HL-60/S4 treated with retinoic acid at 250 ng/mL for 4 days and 3 days (cell line): ENCODE results near the gene CHIC2.
"Not testable (repeated sequence)": the region's sequence is repeated elsewhere in the genome, so short reads cannot be mapped to it uniquely, and the experiment has no call there.

Source experiments
- in situ Hi-C: fragments of 300-500 bp; cut with MboI; formaldehyde crosslinking; loops from 2 replicates; pipeline ENCODE4 v1.7.0; 2022; ENCODE audit warnings: low sequenced_read_pairs

The CHIC2 gene

DNA sequence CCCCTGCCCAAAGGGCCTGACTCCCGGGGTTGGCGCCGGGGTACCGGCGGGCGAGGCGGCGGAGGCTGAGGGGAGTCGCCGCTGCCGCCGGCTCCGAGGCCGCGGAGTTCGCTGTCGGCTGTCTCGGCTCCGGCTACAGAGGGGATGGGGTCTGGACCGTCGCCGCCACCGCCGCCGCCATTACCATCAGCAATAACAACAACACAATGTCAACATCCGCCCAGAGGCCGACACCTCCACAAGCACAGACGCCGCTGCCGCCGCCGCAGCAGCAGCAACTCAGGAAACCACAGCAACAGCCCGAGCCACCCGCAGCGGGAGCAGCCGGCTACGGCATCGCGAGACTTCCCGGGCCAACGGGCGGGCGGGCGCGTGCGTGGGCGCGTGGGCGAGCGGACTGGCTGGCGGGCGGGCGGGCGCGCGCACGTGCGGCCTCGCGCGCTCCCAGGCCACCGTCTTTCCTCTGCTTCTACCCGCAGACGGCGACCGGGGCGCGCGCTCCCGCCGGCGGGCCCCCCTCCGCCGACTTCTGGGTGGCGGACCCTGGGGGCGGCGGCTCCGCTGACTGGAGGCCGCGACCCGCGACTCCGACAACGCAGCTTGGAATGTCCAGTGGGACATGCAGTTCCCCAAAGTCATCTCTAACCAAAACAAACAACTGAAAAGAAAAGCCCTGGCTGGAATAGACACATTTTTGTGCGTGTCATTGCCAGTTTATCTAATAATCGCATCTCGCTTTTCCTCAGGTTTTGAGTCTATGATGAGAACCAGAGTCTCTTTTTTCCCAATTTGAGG is at the start of gene CHIC2:
Gene CHIC2, minus strand, starts transcription at position 289 of the 795 bp plus-strand sequence. CDS start 305 bp downstream, outside the sequence.
- in situ Hi-C loops: no loop called here

- in situ Hi-C loops: not testable (repeated sequence)
Observed at GRCh38 chr4:54113206-54113605, 48.8 kb upstream of the CHIC2 start.

GRCh38 chr4:54110019-54110416 is 45.6 kb upstream of the CHIC2 start:
- in situ Hi-C loops: no loop called here

DNA sequence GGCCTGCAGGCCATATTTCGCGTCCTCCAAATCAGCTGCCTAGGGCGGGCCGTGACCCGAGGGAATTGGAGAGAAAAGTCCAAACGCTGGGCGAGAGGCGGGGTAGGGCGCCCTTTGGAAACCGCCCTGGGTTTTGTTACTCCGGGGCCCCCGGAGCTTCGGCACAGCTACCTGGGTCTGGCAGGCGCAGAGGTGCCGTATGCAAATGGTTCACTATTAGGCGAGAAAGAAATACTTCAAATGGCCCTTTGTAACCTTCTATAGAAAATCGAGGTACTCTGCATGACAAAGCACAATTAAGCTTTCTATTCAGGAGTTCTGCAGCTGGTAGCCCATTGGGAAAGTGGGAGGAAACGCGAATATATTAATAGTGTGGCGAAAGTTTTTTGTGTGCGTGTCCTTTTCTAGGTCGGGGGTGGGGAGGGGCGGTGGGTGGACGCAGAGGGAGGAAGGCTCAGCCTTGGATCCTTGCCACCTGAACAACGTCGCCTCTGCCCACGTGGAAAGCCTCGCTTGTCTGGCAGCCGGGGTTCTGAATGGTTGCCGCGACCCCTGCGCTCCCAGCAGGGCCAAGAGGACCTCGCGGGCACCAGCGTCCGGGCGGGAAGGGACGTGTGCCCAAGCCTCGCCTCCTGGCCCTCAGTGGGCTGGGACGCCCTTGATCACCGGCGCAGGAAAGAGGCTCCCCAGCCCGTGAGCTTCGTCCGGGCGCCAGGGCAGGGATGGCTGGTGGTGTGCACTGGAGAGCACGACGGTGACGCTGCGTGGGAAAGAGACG is 45.0 kb upstream of the CHIC2 start:
- in situ Hi-C loops: no loop called here

DNA sequence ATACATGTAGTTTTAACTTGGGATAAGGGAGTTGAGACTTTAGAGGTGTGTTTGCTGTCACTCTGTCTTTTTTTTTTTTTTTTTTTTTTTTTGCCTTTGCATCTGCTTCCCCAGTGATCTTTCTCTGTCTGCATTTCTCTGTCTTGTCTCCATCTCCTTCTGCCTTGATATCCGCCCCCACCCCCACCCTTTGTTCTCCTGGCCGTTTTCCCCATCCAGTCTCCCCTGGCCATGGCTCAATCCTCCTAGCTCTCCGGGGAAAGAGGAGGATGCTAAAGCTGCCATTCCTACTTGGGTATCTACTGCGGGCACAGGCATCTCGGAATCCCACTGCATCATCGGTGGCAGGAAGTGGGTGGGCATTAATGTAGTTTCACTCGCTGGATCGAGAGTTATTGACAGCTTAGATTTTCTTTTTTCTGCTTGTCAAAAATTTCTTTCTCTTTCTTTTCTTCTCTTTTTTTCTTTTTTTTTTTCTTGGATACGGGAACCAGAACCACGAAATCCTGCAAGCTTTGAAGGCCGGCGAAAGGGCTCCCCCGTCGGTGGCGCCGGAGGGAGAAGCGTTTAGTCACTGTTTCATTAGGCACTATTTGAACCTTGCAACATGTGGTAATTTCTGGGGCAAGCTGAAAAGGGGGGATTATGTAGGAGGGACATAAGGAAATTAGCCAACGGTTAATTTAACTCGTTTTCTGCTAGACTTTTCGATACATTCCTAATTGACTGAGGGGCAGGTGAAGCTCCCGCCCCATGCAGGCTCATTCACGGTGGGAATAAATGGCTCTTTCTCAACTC is 43.7 kb upstream of the CHIC2 start:
- in situ Hi-C loops: no loop called here

GRCh38 chr4:54104907-54105306 is 40.5 kb upstream of the CHIC2 start:
- in situ Hi-C loops: no loop called here

DNA sequence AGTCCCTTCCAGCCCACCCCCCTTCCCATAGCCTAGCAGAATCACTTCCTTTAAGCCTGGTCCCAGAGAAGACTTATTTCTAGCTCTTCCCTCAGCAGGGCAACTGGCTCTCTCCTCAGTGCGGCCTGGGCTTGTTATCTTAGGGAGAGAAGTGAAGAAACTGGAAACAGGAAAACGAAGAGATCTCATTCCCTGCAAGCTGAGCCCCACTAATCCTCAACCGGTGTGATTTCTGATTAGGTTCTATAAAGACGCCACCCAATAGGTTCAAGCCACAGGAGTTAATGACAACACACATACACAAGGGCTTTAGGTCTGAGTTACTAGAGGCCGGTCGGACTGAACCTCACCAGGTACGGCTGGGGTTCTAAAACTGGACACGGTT is 38.8 kb upstream of the CHIC2 start:
- in situ Hi-C loops: no loop called here

GRCh38 chr4:54102531-54103106 is 38.2 kb upstream of the CHIC2 start:
- in situ Hi-C loops: no loop called here

DNA sequence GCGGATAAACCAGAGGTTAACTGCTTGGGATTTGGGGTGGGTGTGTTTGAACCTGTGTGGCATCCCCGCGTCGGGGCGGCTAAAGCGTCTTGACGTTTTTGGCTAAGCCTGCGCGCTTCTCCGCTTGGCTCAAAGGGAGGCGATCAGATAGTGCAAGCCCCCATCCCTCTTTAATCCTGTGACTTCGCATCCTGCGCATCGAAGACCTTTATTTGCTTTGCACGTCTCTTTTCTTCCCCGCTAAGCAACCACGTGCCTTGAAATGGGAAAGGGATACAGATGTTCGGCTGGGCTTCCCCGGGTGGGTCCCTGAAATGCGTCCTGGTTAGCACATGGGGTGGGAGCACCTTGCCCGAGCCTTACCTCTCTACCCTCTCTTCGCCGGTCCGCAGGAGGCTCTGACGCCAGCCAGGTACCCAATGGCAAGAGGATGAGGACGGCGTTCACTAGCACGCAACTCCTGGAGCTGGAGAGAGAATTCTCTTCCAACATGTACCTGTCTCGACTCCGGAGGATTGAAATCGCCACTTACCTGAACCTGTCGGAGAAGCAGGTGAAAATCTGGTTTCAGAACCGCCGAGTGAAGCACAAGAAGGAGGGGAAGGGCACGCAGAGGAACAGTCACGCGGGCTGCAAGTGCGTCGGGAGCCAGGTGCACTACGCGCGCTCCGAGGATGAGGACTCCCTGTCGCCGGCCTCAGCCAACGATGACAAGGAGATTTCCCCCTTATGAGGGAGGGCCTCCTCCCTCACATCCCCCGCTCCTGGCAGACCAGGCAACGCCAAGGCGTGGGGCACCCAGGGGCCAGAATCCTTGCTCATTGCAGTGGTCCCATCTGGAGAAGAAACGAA is 37.0 kb upstream of the CHIC2 start:
- in situ Hi-C loops: no loop called here

- in situ Hi-C loops: no loop called here
Observed at GRCh38 chr4:54100595-54101189, 36.3 kb upstream of the CHIC2 start.

DNA sequence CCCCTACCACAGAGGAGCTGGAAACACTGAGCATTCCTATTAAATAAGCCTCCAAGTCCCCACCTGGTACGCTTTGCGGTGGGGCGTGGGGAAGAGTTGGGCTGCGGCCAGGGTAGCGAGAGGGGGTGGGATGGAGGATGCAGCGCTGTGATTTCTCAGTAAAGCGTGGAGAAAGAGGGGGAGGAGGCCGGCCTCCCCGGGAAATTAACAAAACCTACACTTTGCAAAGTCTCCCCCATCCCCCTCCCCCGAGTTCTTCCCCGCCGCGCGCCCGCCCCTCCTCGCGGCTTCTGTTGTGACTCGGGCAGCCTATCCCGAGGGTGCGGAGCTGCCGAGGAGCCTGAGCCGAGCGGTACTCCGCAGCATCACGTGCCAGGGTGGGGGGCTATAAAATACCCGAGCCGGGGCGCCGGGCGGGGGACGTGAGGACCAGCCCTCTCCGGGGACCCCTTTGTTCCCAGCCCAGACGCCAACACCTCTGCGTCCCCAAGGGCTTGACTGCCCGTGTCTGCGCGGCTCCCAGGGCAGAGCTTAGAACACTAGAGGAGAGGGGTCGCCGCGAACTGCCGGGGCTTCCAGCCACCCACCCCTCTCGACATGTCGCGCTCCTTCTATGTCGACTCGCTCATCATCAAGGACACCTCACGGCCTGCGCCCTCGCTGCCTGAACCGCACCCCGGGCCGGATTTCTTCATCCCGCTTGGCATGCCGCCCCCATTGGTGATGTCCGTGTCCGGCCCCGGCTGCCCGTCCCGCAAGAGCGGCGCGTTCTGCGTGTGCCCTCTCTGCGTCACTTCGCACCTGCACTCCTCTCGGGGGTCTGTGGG is 35.6 kb upstream of the CHIC2 start, which contains the start of gene GSX2:
Gene GSX2, plus strand, starts transcription at position 416 of the 827 bp plus-strand sequence. Its CDS starts 182 bp downstream, at position 598.
- in situ Hi-C loops: no loop called here

DNA sequence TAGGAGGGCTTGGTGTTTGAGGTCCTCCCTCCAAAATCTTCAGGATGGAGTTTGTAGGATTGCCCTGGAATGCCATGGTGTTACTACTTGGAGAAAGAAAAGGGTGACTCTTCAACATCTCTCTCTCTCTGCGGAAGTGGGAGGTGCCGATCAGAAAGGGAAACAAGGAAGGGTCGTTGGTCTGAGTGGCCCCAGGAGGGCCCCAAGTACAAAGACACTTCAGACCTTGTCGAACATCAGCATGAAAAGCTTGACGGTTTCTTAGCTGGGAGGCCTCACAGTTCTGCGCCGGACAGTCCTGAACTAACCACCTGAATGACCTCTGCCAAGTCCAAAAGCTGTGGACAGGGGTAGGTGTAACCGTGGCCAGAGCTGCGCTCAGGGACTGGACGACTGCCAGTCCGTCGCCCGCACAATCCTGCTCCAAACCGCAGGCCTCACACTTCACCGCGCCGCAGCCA is 34.9 kb upstream of the CHIC2 start:
- in situ Hi-C loops: no loop called here

DNA sequence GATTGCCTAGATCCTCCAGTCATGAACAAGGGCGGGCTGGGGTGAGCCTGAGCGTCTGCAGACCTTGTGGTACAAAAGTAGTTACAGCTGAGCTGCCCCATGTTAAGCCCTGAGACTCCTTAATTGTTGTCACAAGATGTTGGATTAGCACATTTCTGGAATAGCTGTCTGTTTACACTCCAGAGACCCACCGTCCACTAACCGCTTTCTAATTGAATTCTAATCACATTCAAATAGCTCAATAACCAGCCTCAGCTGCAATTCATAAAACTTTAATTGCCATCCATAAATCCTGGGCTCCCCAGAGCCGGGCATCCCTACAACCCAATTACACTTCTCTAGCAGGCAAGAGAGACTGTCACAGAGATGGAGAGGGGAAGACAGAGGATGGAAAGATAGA is 34.0 kb upstream of the CHIC2 start:
- in situ Hi-C loops: no loop called here

- in situ Hi-C loops: no loop called here
Observed at GRCh38 chr4:54097152-54097551, 32.7 kb upstream of the CHIC2 start.

GRCh38 chr4:54096295-54096962 is 32.0 kb upstream of the CHIC2 start:
- in situ Hi-C loops: no loop called here

DNA sequence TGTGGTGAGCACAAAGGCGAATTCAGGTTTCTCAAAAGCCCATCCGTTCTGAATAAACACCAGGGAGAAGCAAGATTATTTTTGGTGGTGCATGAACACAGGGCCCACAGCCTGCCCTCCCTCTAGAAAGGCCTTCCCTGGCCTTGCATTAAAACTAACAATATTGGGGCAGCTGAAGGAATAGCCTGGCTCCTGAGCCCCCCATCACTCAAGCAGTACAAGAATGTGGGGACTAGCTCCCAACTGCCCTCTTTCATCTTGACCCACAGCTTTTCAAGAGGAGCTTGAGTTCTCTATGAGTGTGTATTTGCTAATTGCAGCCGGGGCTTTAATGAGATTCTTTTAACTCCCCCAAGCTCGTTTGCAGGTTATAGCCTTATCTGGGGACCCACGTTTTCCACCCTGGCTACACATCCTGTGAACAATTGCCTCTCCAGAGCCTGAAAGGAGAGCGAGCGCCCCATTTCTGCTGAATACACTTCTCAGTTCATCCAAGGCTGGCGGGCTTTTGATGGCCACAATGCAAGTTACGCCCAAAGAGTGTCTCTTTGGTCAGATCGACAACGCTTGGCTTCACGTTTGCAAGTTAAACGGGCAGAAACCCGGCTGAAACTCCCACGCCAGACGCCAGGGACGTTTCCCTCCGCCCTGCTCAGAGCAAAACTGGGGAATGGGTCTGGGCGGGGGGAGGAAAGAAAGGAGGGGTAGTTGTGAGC is 30.9 kb upstream of the CHIC2 start:
- in situ Hi-C loops: no loop called here

DNA sequence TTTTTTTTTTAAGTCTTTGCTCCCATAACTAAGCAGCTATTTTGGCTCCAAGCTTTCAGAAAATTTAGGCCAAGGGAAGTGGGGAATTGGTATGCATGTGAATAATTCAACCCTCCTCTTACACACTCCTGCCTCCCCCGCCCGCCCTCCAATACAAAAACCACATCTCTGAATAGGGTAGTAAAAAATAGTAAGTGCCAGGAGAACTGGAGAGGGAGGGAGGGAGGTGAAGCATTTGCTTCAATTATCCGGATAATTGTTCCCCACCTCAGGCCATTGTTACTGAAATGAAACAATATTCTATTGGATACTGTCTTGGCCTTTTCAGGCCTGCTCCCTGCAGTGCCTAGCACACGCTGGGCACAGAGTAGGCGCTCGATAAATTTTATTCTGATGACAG is 30.0 kb upstream of the CHIC2 start:
- in situ Hi-C loops: no loop called here
